Uterus (tissue), 2 donors: ENCODE results near the gene TIGD3.

Experiments used
- CTCF ChIP-seq, 4 experiments: fragments of 200-600 bp in 2 of 4; fragments of 450-650 bp in 2 of 4; sonication (generic) in 2 of 4; IDR thresholded peaks; one replicate each; pipeline ENCODE4 v1.5.1; 2016 to 2019; ENCODE audit warnings: antibody characterized with exemption in 4 of 4, mild to moderate bottlenecking in 2 of 4, moderate library complexity in 1 of 4
- POLR2A ChIP-seq, 2 donors: fragments of 450-650 bp; IDR thresholded peaks; one replicate each; pipeline ENCODE4 v1.6.1; 2016; ENCODE audit warnings: antibody characterized with exemption in 2 of 2, mild to moderate bottlenecking in 1 of 2, moderate library complexity in 1 of 2

- TF ChIP-seq CTCF (IDR thresholded peaks at IDR 0.05) (no peak), POLR2A (IDR thresholded peaks at IDR 0.05) (no peak)
Observed at GRCh38 chr11:65311170-65311678, 43.3 kb upstream of the TIGD3 start.
